ENCODE results near the gene MACIR.
"Not testable (repeated sequence)": the region's sequence is repeated elsewhere in the genome, so short reads cannot be mapped to it uniquely, and the experiment has no call there.

Gene MACIR

GRCh38 chr5:103217101-103217500 lies 41.5 kb upstream of the MACIR start:
- TF ChIP-seq CTCF (IDR thresholded peaks at IDR 0.05; ENCODE audit: control extremely low read depth, extremely low read depth, low read depth, missing control alignments): no peak
- CTCF ChIA-PET: interaction anchor here (1.1 to 10.8 kb wide), 6 partner anchors 7 to 120 kb away, joined by 3 to 86 read pairs (median 6); no protein-coding TSS in a partner anchor
- no peak for DNase-seq (ENCODE audit: extremely low spot score)
- POLR2A ChIA-PET: no interaction called here

GRCh38 chr5:103218164-103218563 lies 40.4 kb upstream of the MACIR start:
- TF ChIP-seq CTCF (IDR thresholded peaks at IDR 0.05; ENCODE audit: control extremely low read depth, extremely low read depth, low read depth, missing control alignments): no peak
- POLR2A ChIA-PET: no interaction called here
- no peak for DNase-seq (ENCODE audit: extremely low spot score)
- CTCF ChIA-PET: interaction anchor here (1.3 kb wide), 1 partner anchor 33 kb away, joined by 3 read pairs; no protein-coding TSS in a partner anchor

- POLR2A ChIA-PET; DNase-seq (ENCODE audit: extremely low spot score): not testable (repeated sequence)
- CTCF ChIA-PET: interaction anchor here (1.3 kb wide), 1 partner anchor 34 kb away, joined by 3 read pairs; no protein-coding TSS in a partner anchor
Observed at GRCh38 chr5:103219074-103219473, 39.5 kb upstream of the MACIR start.

- TF ChIP-seq CTCF (IDR thresholded peaks at IDR 0.05; ENCODE audit: control extremely low read depth, extremely low read depth, low read depth, missing control alignments): no peak
- CTCF ChIA-PET: interaction anchor here (0.9 to 5.0 kb wide), 17 partner anchors 10 to 772 kb away, joined by 3 to 86 read pairs (median 7); no protein-coding TSS in a partner anchor
- no peak for DNase-seq (ENCODE audit: extremely low spot score)
- POLR2A ChIA-PET: no interaction called here
Observed at GRCh38 chr5:103223031-103223955, 35.3 kb upstream of the MACIR start.

- TF ChIP-seq CTCF (IDR thresholded peaks at IDR 0.05; ENCODE audit: control extremely low read depth, extremely low read depth, low read depth, missing control alignments): peak; percentile 86
- peak; percentile 42 for DNase-seq (ENCODE audit: extremely low spot score)
- ChIA-PET CTCF (interaction anchor here (0.6 to 5.0 kb wide), 54 partner anchors 9 to 773 kb away, joined by 3 to 86 read pairs (median 4); partner anchors contain the start of genes MACIR and PAM), POLR2A (no interaction called here)
Observed at GRCh38 chr5:103224118-103224893, 34.3 kb upstream of the MACIR start.

- TF ChIP-seq CTCF (IDR thresholded peaks at IDR 0.05; ENCODE audit: control extremely low read depth, extremely low read depth, low read depth, missing control alignments): no peak
- ChIA-PET CTCF (interaction anchor here (0.6 to 5.0 kb wide), 50 partner anchors 9 to 688 kb away, joined by 3 to 86 read pairs (median 4); partner anchors contain the start of genes MACIR and PAM), POLR2A (no interaction called here)
- DNase-seq (ENCODE audit: extremely low spot score): no peak
Observed at GRCh38 chr5:103224894-103225246, 33.7 kb upstream of the MACIR start.

Measured in GM10248 (cell line).